Measurements from ENCODE around the gene UBE4B.

GRCh38 chr1:10061276-10061675 is 28.5 kb downstream of the UBE4B start:
- TF ChIP-seq POLR2A (IDR thresholded peaks at IDR 0.05; ENCODE audit: low read depth, low read length) (no peak), POLR2AphosphoS5 (IDR thresholded peaks at IDR 0.05; ENCODE audit: low read depth, low read length) (no peak), POU2F2 (IDR thresholded peaks at IDR 0.05; ENCODE audit: low read depth, low read length) (no peak), TAF1 (IDR thresholded peaks at IDR 0.05; ENCODE audit: low read depth, low read length) (no peak)
